ENCODE results near the gene TXNL4A. TPM values are rescaled to one million over a fixed set of nuclear protein-coding genes. Genes with fewer than 3 reads are reported as not detected.
A peak's percentile ranks its signal among the peaks of the same experiment; 100 is the strongest.

The TXNL4A gene
- total and polyA plus RNA-seq, 9 donors = 9.4 to 57.1 (median 42.3) TPM

- peaks cover 11% of the 10 kb centered on the region for H3K4me1 ChIP-seq (ENCODE audit: insufficient read depth)
- TF ChIP-seq POLR2A (IDR thresholded peaks at IDR 0.05) (no peak), EP300 (IDR thresholded peaks at IDR 0.05) (no peak)
- TF ChIP-seq, protein P1, sequence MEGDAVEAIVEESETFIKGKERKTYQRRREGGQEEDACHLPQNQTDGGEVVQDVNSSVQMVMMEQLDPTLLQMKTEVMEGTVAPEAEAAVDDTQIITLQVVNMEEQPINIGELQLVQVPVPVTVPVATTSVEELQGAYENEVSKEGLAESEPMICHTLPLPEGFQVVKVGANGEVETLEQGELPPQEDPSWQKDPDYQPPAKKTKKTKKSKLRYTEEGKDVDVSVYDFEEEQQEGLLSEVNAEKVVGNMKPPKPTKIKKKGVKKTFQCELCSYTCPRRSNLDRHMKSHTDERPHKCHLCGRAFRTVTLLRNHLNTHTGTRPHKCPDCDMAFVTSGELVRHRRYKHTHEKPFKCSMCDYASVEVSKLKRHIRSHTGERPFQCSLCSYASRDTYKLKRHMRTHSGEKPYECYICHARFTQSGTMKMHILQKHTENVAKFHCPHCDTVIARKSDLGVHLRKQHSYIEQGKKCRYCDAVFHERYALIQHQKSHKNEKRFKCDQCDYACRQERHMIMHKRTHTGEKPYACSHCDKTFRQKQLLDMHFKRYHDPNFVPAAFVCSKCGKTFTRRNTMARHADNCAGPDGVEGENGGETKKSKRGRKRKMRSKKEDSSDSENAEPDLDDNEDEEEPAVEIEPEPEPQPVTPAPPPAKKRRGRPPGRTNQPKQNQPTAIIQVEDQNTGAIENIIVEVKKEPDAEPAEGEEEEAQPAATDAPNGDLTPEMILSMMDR (IDR thresholded peaks at IDR 0.05) = no peak
These were observed 45.4 kb downstream of the TXNL4A start for GRCh38 chr18:79942786-79943607.

GRCh38 chr18:79942211-79942610 is 46.2 kb downstream of the TXNL4A start:
- Histone ChIP-seq H3K4me3 (no peak overlapping the region), H3K27me3 (no peaks in the 10 kb centered on the region), H3K4me1 (ENCODE audit: insufficient read depth) (peaks cover 11% of the 10 kb centered on the region), H3K9me3 (no peaks in the 10 kb centered on the region), H3K36me3 (no peaks in the 10 kb centered on the region), H3K27ac (no peak overlapping the region)
- DNase-seq = peak in 2 of 5 donors; percentile 2 to 14
- 89 to 92% (median 90%) methylated on average over 7 of the region's 7 CpGs for WGBS, 3 donors
- intact Hi-C loops (cut with DNase I) = no loop called here
- TF ChIP-seq EP300 (IDR thresholded peaks at IDR 0.05) (no peak), POLR2A (IDR thresholded peaks at IDR 0.05) (no peak)
- TF ChIP-seq, protein P1 (IDR thresholded peaks at IDR 0.05) = no peak

More at GRCh38 chr18:79942786-79943607, 45.4 kb downstream of the TXNL4A start:
- Histone ChIP-seq H3K27ac (no peak overlapping the region), H3K36me3 (no peaks in the 10 kb centered on the region), H3K4me3 (no peak overlapping the region), H3K9me3 (no peaks in the 10 kb centered on the region), H3K27me3 (no peaks in the 10 kb centered on the region)
- WGBS, 3 donors = 82 to 85% (median 84%) methylated on average over 31 of the region's 31 CpGs
- DNase-seq = peak in 3 of 5 donors; percentile 15 to 39 (median 32)
- intact Hi-C loops (cut with DNase I) = no loop called here

DNA sequence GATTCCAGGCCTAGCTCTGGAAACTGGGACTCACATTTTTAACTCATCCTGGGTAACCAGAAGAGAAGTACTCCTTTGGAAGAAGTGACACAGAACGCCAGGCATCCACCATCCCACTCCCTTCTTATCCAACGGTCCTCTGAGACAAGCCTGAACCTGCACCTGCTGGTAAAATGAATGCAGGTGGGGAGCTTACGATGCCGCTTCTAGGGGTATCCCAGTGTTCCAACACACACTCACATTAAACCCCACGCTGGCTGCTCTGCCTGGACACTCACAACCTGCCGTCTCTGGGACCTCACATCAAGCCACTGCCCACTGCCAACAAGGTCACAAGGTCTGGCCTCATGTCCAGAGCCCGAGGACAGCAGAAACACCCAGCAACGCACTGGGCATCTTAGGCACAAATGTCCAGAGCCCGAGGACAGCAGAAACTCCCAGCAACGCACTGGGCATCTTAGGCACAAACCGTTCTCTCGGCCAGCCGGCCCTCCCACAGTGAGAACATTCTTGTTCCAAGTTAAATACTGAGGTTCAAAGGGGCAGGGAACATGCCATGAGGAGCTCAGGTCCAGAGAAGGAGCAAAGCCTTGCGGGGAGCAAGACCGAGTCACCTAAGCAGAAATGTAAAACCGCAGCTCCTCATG is 46.8 kb downstream of the TXNL4A start:
- Histone ChIP-seq H3K27ac (no peak overlapping the region), H3K4me1 (ENCODE audit: insufficient read depth) (peaks cover 11% of the 10 kb centered on the region), H3K36me3 (no peaks in the 10 kb centered on the region), H3K27me3 (no peaks in the 10 kb centered on the region), H3K4me3 (no peak overlapping the region), H3K9me3 (no peaks in the 10 kb centered on the region)
- peak in 3 of 5 donors; percentile 3 to 20 (median 8) for DNase-seq
- intact Hi-C loops (cut with DNase I) = no loop called here
- no peak for TF ChIP-seq EP300 (IDR thresholded peaks at IDR 0.05)
- TF ChIP-seq POLR2A (IDR thresholded peaks at IDR 0.05) = no peak
- TF ChIP-seq, protein P1 (IDR thresholded peaks at IDR 0.05) = no peak
- WGBS, 3 donors = 82 to 87% (median 84%) methylated on average over 16 of the region's 16 CpGs

- Histone ChIP-seq H3K9me3 (no peaks in the 10 kb centered on the region), H3K36me3 (no peaks in the 10 kb centered on the region), H3K4me3 (no peak overlapping the region), H3K27me3 (no peaks in the 10 kb centered on the region), H3K4me1 (ENCODE audit: insufficient read depth) (peaks cover 11% of the 10 kb centered on the region), H3K27ac (no peak overlapping the region)
- DNase-seq = peak in 4 of 5 donors; percentile 6 to 33 (median 20)
- 76 to 91% (median 83%) methylated on average over 12 to 17 of the region's 17 CpGs for WGBS, 3 donors
- TF ChIP-seq EP300 (IDR thresholded peaks at IDR 0.05) = no peak
- TF ChIP-seq POLR2A (IDR thresholded peaks at IDR 0.05) = no peak
- TF ChIP-seq, protein P1 (IDR thresholded peaks at IDR 0.05) = no peak
- intact Hi-C loops (cut with DNase I) = no loop called here
These were observed 47.4 kb downstream of the TXNL4A start for GRCh38 chr18:79940814-79941472.

All from ovary (tissue), 9 donors.